Measurements from ENCODE around the gene PYGO1.

GRCh38 chr15:55586808-55587207 lies 1.3 kb downstream of the PYGO1 start:
- TF ChIP-seq POLR2A (IDR thresholded peaks at IDR 0.05) = no peak
- no peak for TF ChIP-seq CTCF (IDR thresholded peaks at IDR 0.05)

Data from heart left ventricle (tissue), 13 donors.